HCT116 (cell line): ENCODE results near the gene RNU5B-1.

Experiments
- EZH2 ChIP-seq: fragments of 200-600 bp; sonication (generic); IDR thresholded peaks from 2 replicates; pipeline ENCODE4 v1.6.1; 2017; ENCODE audit warnings: antibody characterized with exemption, mixed run types
- POLR2A ChIP-seq: IDR thresholded peaks from 2 replicates; pipeline ENCODE4 v1.7.0; 2011; ENCODE audit warnings: borderline replicate concordance; ENCODE audit not compliant: insufficient read depth, insufficient read length; ENCODE audit errors: extremely low read depth
- YY1 ChIP-seq: IDR thresholded peaks from 2 replicates; pipeline ENCODE4 v1.6.1; 2011; ENCODE audit warnings: low read length, low read depth, moderate library complexity, mild to moderate bottlenecking; ENCODE audit not compliant: insufficient replicate concordance; ENCODE audit errors: extremely low read depth
- ZFX ChIP-seq: fragments of 450-650 bp; IDR thresholded peaks from 2 replicates; pipeline ENCODE4 v1.6.1; 2017
- ZNF274 ChIP-seq: fragments of 200-500 bp; sonication (Bioruptor generic); IDR thresholded peaks from 2 replicates; pipeline ENCODE4 v1.6.1; 2014; ENCODE audit warnings: mild to moderate bottlenecking, low read depth, low read length, inconsistent platforms
- TF ChIP-seq, protein P1 (sequence below), 3 experiments: fragments of 200-600 bp in 1 of 3; sonication (generic) in 1 of 3; IDR thresholded peaks in 2 of 3; conservative IDR thresholded peaks in 1 of 3; 2 replicates each; pipeline ENCODE4 v1.5.1; 2012 to 2017; ENCODE audit warnings: low read depth in 2 of 3, low read length in 2 of 3, antibody characterized with exemption in 1 of 3, borderline replicate concordance in 1 of 3, control low read depth in 1 of 3, mild to moderate bottlenecking in 1 of 3, mixed read lengths in 1 of 3, mixed run types in 1 of 3, moderate library complexity in 1 of 3; ENCODE audit not compliant: insufficient read depth in 1 of 3
- TF ChIP-seq, protein P2 (sequence below): IDR thresholded peaks from 2 replicates; pipeline ENCODE4 v1.6.1; 2012
- TF ChIP-seq, protein P3 (sequence below): IDR thresholded peaks from 2 replicates; pipeline ENCODE4 v1.6.1; 2012; ENCODE audit warnings: low read depth

DNA sequence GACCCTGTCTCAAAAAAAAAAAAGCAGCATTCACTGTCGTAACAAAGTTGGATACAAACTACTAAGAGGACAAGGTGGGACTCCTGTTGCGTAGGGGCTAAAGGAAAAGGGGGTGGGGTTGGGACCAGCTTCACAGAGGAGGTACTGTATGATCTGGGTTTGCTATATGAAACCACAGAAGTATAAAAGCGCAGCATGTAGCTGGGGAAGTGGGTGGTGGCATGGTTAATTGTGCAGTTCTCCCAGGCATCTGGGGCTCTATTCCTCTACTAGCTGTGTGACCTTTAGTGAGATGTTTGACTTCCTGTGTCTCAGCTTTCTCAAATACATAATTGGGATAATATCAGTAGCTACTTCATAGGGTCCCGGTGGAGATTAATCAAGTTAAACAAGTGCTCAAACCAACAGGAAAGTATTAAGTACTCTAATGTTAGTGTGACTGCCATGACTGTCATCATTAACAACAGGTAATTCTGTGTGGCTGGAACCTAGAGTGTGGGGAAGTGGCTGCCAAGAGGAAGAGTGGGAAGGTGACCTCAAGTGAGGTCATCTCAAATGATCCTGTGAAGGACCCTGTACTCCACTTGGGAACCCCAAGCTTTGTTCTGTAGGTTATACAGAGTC lies 29.3 kb upstream of the RNU5B-1 start:
- TF ChIP-seq, protein P1, sequence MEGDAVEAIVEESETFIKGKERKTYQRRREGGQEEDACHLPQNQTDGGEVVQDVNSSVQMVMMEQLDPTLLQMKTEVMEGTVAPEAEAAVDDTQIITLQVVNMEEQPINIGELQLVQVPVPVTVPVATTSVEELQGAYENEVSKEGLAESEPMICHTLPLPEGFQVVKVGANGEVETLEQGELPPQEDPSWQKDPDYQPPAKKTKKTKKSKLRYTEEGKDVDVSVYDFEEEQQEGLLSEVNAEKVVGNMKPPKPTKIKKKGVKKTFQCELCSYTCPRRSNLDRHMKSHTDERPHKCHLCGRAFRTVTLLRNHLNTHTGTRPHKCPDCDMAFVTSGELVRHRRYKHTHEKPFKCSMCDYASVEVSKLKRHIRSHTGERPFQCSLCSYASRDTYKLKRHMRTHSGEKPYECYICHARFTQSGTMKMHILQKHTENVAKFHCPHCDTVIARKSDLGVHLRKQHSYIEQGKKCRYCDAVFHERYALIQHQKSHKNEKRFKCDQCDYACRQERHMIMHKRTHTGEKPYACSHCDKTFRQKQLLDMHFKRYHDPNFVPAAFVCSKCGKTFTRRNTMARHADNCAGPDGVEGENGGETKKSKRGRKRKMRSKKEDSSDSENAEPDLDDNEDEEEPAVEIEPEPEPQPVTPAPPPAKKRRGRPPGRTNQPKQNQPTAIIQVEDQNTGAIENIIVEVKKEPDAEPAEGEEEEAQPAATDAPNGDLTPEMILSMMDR (IDR thresholded peaks at IDR 0.05 in 2 of 3, conservative IDR thresholded peaks at IDR 0.05 in 1 of 3; ENCODE audit: borderline replicate concordance in 1 of 3, insufficient read depth in 1 of 3, low read depth in 2 of 3, low read length in 2 of 3): no peak
- TF ChIP-seq, protein P2, sequence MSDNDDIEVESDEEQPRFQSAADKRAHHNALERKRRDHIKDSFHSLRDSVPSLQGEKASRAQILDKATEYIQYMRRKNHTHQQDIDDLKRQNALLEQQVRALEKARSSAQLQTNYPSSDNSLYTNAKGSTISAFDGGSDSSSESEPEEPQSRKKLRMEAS: no peak
- TF ChIP-seq POLR2A: no peak
- no peak for TF ChIP-seq EZH2
- TF ChIP-seq ZNF274: no peak
- TF ChIP-seq, protein P3, sequence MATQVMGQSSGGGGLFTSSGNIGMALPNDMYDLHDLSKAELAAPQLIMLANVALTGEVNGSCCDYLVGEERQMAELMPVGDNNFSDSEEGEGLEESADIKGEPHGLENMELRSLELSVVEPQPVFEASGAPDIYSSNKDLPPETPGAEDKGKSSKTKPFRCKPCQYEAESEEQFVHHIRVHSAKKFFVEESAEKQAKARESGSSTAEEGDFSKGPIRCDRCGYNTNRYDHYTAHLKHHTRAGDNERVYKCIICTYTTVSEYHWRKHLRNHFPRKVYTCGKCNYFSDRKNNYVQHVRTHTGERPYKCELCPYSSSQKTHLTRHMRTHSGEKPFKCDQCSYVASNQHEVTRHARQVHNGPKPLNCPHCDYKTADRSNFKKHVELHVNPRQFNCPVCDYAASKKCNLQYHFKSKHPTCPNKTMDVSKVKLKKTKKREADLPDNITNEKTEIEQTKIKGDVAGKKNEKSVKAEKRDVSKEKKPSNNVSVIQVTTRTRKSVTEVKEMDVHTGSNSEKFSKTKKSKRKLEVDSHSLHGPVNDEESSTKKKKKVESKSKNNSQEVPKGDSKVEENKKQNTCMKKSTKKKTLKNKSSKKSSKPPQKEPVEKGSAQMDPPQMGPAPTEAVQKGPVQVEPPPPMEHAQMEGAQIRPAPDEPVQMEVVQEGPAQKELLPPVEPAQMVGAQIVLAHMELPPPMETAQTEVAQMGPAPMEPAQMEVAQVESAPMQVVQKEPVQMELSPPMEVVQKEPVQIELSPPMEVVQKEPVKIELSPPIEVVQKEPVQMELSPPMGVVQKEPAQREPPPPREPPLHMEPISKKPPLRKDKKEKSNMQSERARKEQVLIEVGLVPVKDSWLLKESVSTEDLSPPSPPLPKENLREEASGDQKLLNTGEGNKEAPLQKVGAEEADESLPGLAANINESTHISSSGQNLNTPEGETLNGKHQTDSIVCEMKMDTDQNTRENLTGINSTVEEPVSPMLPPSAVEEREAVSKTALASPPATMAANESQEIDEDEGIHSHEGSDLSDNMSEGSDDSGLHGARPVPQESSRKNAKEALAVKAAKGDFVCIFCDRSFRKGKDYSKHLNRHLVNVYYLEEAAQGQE: no peak
- TF ChIP-seq YY1: no peak
- no peak for TF ChIP-seq ZFX
